Measurements from ENCODE around the gene LFNG. TPM values are rescaled to one million over a fixed set of nuclear protein-coding genes. Genes with fewer than 3 reads are reported as not detected.

The LFNG gene
- total RNA-seq, 4 donors from 2014 or later, result 17.9 to 162 (median 80.6) TPM

- WGBS, 2 donors (ENCODE audit: low coverage in 1 of 2), result 95% methylated on average over 33 of the region's 40 CpGs; no CpG with 5 or more reads in 1 of the 2 donors
- no peaks in the 10 kb centered on the region for H3K4me1 ChIP-seq
- H3K9me3 ChIP-seq, result no peaks in the 10 kb centered on the region
- TF ChIP-seq EP300 (IDR thresholded peaks at IDR 0.05; ENCODE audit: low read depth) (no peak), POLR2A (IDR thresholded peaks at IDR 0.05) (no peak)
- TF ChIP-seq, protein P1, sequence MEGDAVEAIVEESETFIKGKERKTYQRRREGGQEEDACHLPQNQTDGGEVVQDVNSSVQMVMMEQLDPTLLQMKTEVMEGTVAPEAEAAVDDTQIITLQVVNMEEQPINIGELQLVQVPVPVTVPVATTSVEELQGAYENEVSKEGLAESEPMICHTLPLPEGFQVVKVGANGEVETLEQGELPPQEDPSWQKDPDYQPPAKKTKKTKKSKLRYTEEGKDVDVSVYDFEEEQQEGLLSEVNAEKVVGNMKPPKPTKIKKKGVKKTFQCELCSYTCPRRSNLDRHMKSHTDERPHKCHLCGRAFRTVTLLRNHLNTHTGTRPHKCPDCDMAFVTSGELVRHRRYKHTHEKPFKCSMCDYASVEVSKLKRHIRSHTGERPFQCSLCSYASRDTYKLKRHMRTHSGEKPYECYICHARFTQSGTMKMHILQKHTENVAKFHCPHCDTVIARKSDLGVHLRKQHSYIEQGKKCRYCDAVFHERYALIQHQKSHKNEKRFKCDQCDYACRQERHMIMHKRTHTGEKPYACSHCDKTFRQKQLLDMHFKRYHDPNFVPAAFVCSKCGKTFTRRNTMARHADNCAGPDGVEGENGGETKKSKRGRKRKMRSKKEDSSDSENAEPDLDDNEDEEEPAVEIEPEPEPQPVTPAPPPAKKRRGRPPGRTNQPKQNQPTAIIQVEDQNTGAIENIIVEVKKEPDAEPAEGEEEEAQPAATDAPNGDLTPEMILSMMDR (IDR thresholded peaks at IDR 0.05), result no peak
- in situ Hi-C loops (cut with MboI; ENCODE audit: low pct_ligation_motif_present in 1 of 4, low pct_unique_long_range_greater_than_20kb in 1 of 4, low sequenced_read_pairs in 3 of 4) (no loop called here), intact Hi-C loops (cut with DNase I; ENCODE audit: low total_unique reads) (no loop called here)
- no peaks in the 10 kb centered on the region for H3K27me3 ChIP-seq
- peak; percentile 5 for DNase-seq
- H3K4me3 ChIP-seq, result no peak overlapping the region
- H3K36me3 ChIP-seq, result peaks cover 0 to 33% (median 14%) of the 10 kb centered on the region in 4 donors
- H3K27ac ChIP-seq, result no peak overlapping the region
Observed at GRCh38 chr7:2541291-2542010, 21.9 kb downstream of the LFNG start.

- H3K4me3 ChIP-seq, result no peak overlapping the region
- no peaks in the 10 kb centered on the region for H3K9me3 ChIP-seq
- TF ChIP-seq POLR2A (IDR thresholded peaks at IDR 0.05), result no peak
- TF ChIP-seq POLR2AphosphoS5 (IDR thresholded peaks at IDR 0.05), result no peak
- no peak for TF ChIP-seq EP300 (IDR thresholded peaks at IDR 0.05; ENCODE audit: low read depth)
- TF ChIP-seq, protein P1 (IDR thresholded peaks at IDR 0.05), result no peak
- WGBS, 2 donors (ENCODE audit: low coverage in 1 of 2), result 93% methylated on average over 21 of the region's 25 CpGs; no CpG with 5 or more reads in 1 of the 2 donors
- in situ Hi-C loops (cut with MboI; ENCODE audit: low pct_ligation_motif_present in 1 of 4, low pct_unique_long_range_greater_than_20kb in 1 of 4, low sequenced_read_pairs in 3 of 4) (no loop called here), intact Hi-C loops (cut with DNase I; ENCODE audit: low total_unique reads) (no loop called here)
- no peak overlapping the region for H3K27ac ChIP-seq
- DNase-seq, result peak; percentile 6
- H3K4me1 ChIP-seq, result no peaks in the 10 kb centered on the region
- no peaks in the 10 kb centered on the region for H3K27me3 ChIP-seq
- peaks cover 0 to 38% (median 18%) of the 10 kb centered on the region in 4 donors for H3K36me3 ChIP-seq
Observed at GRCh38 chr7:2542011-2542915, 22.7 kb downstream of the LFNG start.

DNA sequence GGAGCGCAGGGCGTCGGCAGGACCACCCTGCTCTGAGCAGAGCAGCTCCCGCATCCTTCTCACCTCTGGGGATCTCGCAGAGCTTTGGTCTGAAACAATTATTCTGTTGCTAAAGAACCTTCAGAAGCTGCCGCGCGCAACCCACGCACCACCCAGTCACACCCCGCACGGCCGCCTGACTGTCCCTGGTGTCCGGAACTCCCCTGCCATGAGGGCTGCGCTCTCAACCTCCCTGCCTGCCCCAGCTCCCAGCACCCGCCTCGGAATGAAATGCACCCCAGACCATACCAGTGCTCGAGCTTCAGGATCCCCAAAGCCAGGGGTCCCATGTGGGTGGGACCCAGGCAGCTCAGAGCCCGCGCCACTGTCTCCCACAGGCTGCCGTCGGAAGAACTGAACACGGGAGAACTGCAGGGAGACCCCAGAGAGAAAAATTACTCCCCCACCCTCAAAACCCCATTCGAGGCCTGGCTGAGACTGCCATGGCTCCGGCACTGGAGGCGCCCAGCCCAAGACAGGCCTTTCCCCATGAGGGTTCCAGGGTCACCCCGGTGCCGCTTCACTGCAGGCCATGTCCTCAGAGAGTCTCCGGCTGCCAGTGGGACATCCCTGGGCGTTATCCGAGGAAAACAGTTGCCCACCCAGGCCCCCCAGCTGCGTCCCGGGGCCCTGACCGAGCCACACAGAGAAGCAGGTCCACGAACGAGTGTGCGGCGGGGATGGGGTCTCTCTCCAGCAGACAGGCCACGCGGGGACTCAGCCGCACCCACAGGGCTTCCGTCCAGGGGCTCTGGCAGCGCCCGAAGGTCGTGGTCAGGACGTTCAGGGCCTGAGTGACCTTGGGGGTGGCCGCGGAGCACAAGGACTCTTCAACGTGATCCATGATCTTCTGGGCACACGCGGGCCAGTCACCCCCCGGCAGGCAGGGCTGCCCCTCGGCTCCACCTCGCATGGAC is 23.6 kb downstream of the LFNG start:
- Histone ChIP-seq H3K36me3 (peaks cover 0 to 44% (median 20%) of the 10 kb centered on the region in 4 donors), H3K9me3 (no peaks in the 10 kb centered on the region), H3K27ac (no peak overlapping the region), H3K27me3 (no peaks in the 10 kb centered on the region), H3K4me3 (no peak overlapping the region), H3K4me1 (no peaks in the 10 kb centered on the region)
- TF ChIP-seq, protein P1 (IDR thresholded peaks at IDR 0.05), result no peak
- TF ChIP-seq POLR2AphosphoS5 (IDR thresholded peaks at IDR 0.05) (no peak), POLR2A (IDR thresholded peaks at IDR 0.05) (no peak), EP300 (IDR thresholded peaks at IDR 0.05; ENCODE audit: low read depth) (no peak)
- intact Hi-C loops (cut with DNase I; ENCODE audit: low total_unique reads) (no loop called here), in situ Hi-C loops (cut with MboI; ENCODE audit: low pct_ligation_motif_present in 1 of 4, low pct_unique_long_range_greater_than_20kb in 1 of 4, low sequenced_read_pairs in 3 of 4) (no loop called here)
- 93% methylated on average over 50 of the region's 53 CpGs; no CpG with 5 or more reads in 1 of the 2 donors for WGBS, 2 donors (ENCODE audit: low coverage in 1 of 2)
- DNase-seq, result peak; percentile 5
